Choroid plexus epithelial cell (primary cell): ENCODE results near the gene PHPT1.
"Not testable (repeated sequence)": the region's sequence is repeated elsewhere in the genome, so short reads cannot be mapped to it uniquely, and the experiment has no call there.

Source experiments
- DNase-seq: peaks from one replicate; pipeline ENCODE4 v3.0.0-alpha.2; 2010; ENCODE audit warnings: low read depth
- H3K4me3 ChIP-seq: 2 replicates; pipeline ENCODE4 v1.5.1; 2011; ENCODE audit warnings: low read depth, mild to moderate bottlenecking, control low read depth, low read length, moderate library complexity
- CTCF ChIP-seq: conservative IDR thresholded peaks from 2 replicates; pipeline ENCODE4 v1.5.1; 2011; ENCODE audit warnings: low read depth, mild to moderate bottlenecking, control low read depth, inconsistent platforms, low read length, moderate library complexity

PHPT1 gene

GRCh38 chr9:136875155-136875554 lies 25.9 kb downstream of the PHPT1 start:
- TF ChIP-seq CTCF = no peak
- DNase-seq = no peak
- no peak overlapping the region for H3K4me3 ChIP-seq

- no peak for DNase-seq
- no peak overlapping the region for H3K4me3 ChIP-seq
- TF ChIP-seq CTCF = no peak
Measured at GRCh38 chr9:136876476-136876875, 27.3 kb downstream of the PHPT1 start.

GRCh38 chr9:136880651-136881050 lies 31.4 kb downstream of the PHPT1 start:
- DNase-seq = no peak

GRCh38 chr9:136881691-136882108 lies 32.5 kb downstream of the PHPT1 start:
- TF ChIP-seq CTCF = no peak
- H3K4me3 ChIP-seq = peak overlapping the region; percentile 24
- peak; percentile 71 for DNase-seq

More at GRCh38 chr9:136880651-136881050, 31.4 kb downstream of the PHPT1 start:
- no peak for TF ChIP-seq CTCF
- H3K4me3 ChIP-seq = no peak overlapping the region

- H3K4me3 ChIP-seq = peak overlapping the region; percentile 24
- peak; percentile 16 for TF ChIP-seq CTCF
- peak; percentile 82 for DNase-seq
Measured at GRCh38 chr9:136882109-136882946, 33.1 kb downstream of the PHPT1 start.

- not testable (repeated sequence) for DNase-seq, H3K4me3 ChIP-seq
Measured at GRCh38 chr9:136882947-136883283, 33.7 kb downstream of the PHPT1 start.

- DNase-seq, H3K4me3 ChIP-seq: not testable (repeated sequence)
Measured at GRCh38 chr9:136883670-136884069, 34.5 kb downstream of the PHPT1 start.

GRCh38 chr9:136885950-136886578 lies 36.9 kb downstream of the PHPT1 start, which contains the start of gene TRAF2:
TRAF2 (plus strand) TSS chr9:136886516; CDS start chr9:136898741, 12,225 bp downstream.
- TF ChIP-seq CTCF = no peak
- DNase-seq = peak; percentile 100
- H3K4me3 ChIP-seq = peak within 1 kb of the TSS; percentile 86
